Measurements from ENCODE around the gene EXOSC7. TPM values are rescaled to one million over a fixed set of nuclear protein-coding genes. Genes with fewer than 3 reads are reported as not detected.

EXOSC7 gene
- total and polyA plus RNA-seq, 7 donors = 27.8 to 54.8 (median 39.4) TPM

DNA sequence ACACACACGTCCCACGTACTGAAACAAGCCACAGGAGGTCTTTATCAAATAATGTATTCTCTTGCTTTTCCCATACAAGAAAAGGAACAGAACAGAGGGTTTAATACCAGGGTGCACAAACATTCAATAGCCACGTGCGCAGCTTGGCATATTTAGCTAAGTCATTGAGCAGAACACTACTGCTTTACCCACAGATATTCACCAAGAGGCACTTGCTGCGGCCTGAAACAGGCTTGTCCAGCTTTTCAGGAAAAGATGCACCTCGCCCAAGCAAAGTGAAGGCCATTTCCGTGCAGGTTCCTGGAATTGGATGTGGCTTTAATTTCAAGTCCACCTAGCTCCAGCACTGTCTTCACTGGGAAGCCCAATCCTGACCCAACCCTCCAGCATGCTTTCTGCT, 17.7 kb upstream of the EXOSC7 start:
- TF ChIP-seq, protein P1, sequence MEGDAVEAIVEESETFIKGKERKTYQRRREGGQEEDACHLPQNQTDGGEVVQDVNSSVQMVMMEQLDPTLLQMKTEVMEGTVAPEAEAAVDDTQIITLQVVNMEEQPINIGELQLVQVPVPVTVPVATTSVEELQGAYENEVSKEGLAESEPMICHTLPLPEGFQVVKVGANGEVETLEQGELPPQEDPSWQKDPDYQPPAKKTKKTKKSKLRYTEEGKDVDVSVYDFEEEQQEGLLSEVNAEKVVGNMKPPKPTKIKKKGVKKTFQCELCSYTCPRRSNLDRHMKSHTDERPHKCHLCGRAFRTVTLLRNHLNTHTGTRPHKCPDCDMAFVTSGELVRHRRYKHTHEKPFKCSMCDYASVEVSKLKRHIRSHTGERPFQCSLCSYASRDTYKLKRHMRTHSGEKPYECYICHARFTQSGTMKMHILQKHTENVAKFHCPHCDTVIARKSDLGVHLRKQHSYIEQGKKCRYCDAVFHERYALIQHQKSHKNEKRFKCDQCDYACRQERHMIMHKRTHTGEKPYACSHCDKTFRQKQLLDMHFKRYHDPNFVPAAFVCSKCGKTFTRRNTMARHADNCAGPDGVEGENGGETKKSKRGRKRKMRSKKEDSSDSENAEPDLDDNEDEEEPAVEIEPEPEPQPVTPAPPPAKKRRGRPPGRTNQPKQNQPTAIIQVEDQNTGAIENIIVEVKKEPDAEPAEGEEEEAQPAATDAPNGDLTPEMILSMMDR (IDR thresholded peaks at IDR 0.05) = no peak
- no peaks in the 10 kb centered on the region for H3K27me3 ChIP-seq (ENCODE audit: insufficient read depth in 3 of 3, low read length in 2 of 3)
- DNase-seq (no peak), ATAC-seq (no peak)
- peaks cover 3% of the 10 kb centered on the region for H3K4me1 ChIP-seq
- no peaks in the 10 kb centered on the region for H3K9me3 ChIP-seq
- intact Hi-C loops (cut with DNase I) = no loop called here
- no peak overlapping the region for H3K27ac ChIP-seq
- peaks cover 0 to 27% of the 10 kb centered on the region in 2 donors for H3K36me3 ChIP-seq (ENCODE audit: insufficient read depth in 1 of 2, low read depth in 1 of 2)
- WGBS, 3 donors = 88 to 90% (median 89%) methylated on average over 7 of the region's 7 CpGs
- H3K4me3 ChIP-seq = no peak overlapping the region

DNA sequence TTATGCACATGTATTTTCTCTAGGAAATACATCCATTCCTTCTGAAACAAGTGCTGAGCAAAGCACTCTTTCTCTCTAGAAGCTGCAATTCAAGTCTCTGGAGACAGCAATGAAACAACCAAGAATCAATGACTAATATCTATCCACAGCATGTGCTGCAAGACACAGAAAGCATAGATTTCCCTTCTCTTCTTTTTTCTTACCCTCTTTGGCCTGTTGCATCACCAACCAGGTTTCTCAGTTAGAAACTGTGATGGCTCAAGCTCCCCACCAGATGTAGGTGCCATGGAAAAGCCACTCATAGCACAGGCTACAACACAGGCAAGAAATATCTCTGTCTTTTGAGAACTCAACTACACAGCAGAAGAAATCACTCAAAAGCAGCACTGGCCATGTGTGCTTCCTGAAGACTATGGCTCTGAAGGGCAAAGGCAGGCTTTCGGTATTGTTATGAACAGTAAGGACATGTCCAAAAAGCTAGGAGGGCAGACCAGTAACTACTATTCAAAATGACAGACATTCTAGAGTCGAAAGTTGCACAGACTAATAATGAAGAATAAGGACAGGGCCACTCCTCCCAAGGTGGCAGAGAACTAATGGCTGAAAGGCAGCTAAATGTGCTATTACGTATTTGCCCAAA, 15.5 kb upstream of the EXOSC7 start:
- intact Hi-C loops (cut with DNase I) = no loop called here
- Histone ChIP-seq H3K9me3 (no peaks in the 10 kb centered on the region), H3K27ac (no peak overlapping the region), H3K4me1 (peaks cover 3% of the 10 kb centered on the region), H3K27me3 (ENCODE audit: insufficient read depth in 3 of 3, low read length in 2 of 3) (no peaks in the 10 kb centered on the region), H3K4me3 (no peak overlapping the region), H3K36me3 (ENCODE audit: insufficient read depth in 1 of 2, low read depth in 1 of 2) (peaks cover 0 to 21% of the 10 kb centered on the region in 2 donors)
- no peak for ATAC-seq
- TF ChIP-seq, protein P1 (IDR thresholded peaks at IDR 0.05) = no peak
- DNase-seq = no peak
- 90 to 97% (median 96%) methylated on average over 3 of the region's 3 CpGs for WGBS, 3 donors

DNA sequence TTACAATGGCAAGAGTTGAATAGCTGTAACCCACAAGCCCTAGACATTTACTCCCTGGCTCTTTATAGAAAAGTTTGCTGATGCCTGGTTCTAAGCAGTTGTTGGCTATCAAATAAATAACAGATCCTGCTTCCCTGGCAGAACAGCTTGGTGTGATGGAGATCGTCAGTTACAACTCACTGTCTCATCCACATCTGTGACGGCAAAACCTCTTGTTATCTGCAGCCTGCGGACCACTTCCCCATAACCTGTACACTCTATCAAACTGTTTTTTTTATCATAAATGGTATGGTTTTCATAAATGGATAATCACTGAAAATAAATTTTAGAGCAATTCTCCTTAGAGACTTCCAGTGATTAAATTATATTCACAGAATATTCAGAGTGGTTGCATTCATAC, 14.2 kb upstream of the EXOSC7 start:
- TF ChIP-seq, protein P1 (IDR thresholded peaks at IDR 0.05) = no peak

DNA sequence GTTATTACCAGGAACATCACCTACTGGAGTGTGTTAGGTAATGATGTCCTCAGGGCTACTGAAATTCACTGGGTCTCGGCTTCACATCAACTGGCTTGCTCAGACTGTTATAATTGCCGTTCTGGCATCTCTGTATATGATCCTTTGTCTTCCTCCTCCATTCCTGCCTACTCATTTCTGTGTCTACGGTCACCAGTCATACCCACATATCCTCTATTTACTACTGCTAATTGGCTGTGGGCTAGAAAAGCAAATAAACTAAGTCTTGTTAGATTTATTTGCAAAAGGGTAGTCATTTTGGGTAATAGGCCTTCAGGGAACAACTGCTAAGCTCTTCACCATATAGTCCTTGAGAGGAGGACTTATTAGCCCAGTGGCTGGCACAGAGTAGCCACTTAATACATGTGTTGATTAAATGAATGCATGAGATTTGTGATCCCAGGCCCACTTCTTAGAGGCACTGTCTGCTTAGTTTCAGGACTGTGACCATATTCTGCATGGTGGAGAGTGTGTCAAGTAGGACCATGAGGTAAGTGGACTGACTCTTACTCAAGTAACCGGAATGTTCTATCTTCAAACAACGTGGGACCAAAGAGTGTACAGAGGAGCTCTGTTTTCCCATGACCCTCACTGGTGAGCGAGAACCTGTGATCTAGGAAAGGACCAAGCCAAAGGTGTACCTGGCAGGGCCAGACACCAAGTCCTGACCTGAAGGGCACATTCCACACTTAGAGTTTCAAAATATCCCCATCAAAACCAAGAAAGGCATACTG, 13.2 kb upstream of the EXOSC7 start:
- TF ChIP-seq, protein P1 (IDR thresholded peaks at IDR 0.05) = no peak
- peaks cover 3% of the 10 kb centered on the region for H3K4me1 ChIP-seq
- intact Hi-C loops (cut with DNase I) = no loop called here
- no peak for ATAC-seq
- no peak overlapping the region for H3K27ac ChIP-seq
- 91 to 92% (median 91%) methylated on average over 6 of the region's 6 CpGs for WGBS, 3 donors
- peaks cover 0 to 14% of the 10 kb centered on the region in 2 donors for H3K36me3 ChIP-seq (ENCODE audit: insufficient read depth in 1 of 2, low read depth in 1 of 2)
- H3K4me3 ChIP-seq = no peak overlapping the region
- H3K9me3 ChIP-seq = no peaks in the 10 kb centered on the region
- DNase-seq = no peak
- H3K27me3 ChIP-seq (ENCODE audit: insufficient read depth in 3 of 3, low read length in 2 of 3) = no peaks in the 10 kb centered on the region

More for the DNA sequence above, 14.2 kb upstream of the EXOSC7 start:
- H3K4me1 ChIP-seq = peaks cover 3% of the 10 kb centered on the region
- peaks cover 0 to 21% of the 10 kb centered on the region in 2 donors for H3K36me3 ChIP-seq (ENCODE audit: insufficient read depth in 1 of 2, low read depth in 1 of 2)
- 84 to 92% (median 92%) methylated on average over 3 of the region's 3 CpGs for WGBS, 3 donors
- H3K9me3 ChIP-seq = no peaks in the 10 kb centered on the region
- H3K27me3 ChIP-seq (ENCODE audit: insufficient read depth in 3 of 3, low read length in 2 of 3) = no peaks in the 10 kb centered on the region
- DNase-seq (no peak), ATAC-seq (no peak)
- no peak overlapping the region for H3K27ac ChIP-seq
- intact Hi-C loops (cut with DNase I) = no loop called here
- H3K4me3 ChIP-seq = no peak overlapping the region

All from psoas muscle (tissue), 8 donors.